CD4-positive, alpha-beta T cell treated with Interleukin-2 at 100 ng/mL for 4 hours (primary cell): Measurements from ENCODE around the gene GNG13.
"Not testable (repeated sequence)": the region's sequence is repeated elsewhere in the genome, so short reads cannot be mapped to it uniquely, and the experiment has no call there.

Experiments used
- DNase-seq: peaks from one replicate; pipeline ENCODE4 v3.0.0-alpha.2; 2020; ENCODE audit warnings: low spot score

Gene GNG13

GRCh38 chr16:799948-800833 is at the start of gene GNG13:
GNG13 (minus strand) TSS chr16:800734; CDS start chr16:799077, 1,657 bp downstream.
- DNase-seq, result no peak

GRCh38 chr16:848510-849253 is 48.1 kb upstream of the GNG13 start:
- no peak for DNase-seq

GRCh38 chr16:847681-848445 is 47.3 kb upstream of the GNG13 start:
- DNase-seq, result no peak

GRCh38 chr16:847151-847550 is 46.6 kb upstream of the GNG13 start:
- DNase-seq, result no peak

- DNase-seq, result no peak
These were observed 44.8 kb upstream of the GNG13 start for GRCh38 chr16:845351-845745.

- no peak for DNase-seq
These were observed 44.3 kb upstream of the GNG13 start for GRCh38 chr16:844638-845350.

GRCh38 chr16:843771-844170 is 43.2 kb upstream of the GNG13 start:
- no peak for DNase-seq

- no peak for DNase-seq
These were observed 42.4 kb upstream of the GNG13 start for GRCh38 chr16:842711-843560.

GRCh38 chr16:842061-842476 is 41.5 kb upstream of the GNG13 start:
- no peak for DNase-seq

- no peak for DNase-seq
These were observed 41.0 kb upstream of the GNG13 start for GRCh38 chr16:841455-842060.

- DNase-seq, result no peak
These were observed 40.3 kb upstream of the GNG13 start for GRCh38 chr16:840561-841454.

- no peak for DNase-seq
These were observed 39.3 kb upstream of the GNG13 start for GRCh38 chr16:839643-840408.

- DNase-seq, result no peak
These were observed 38.2 kb upstream of the GNG13 start for GRCh38 chr16:838741-839140.

GRCh38 chr16:836822-837221 is 36.3 kb upstream of the GNG13 start:
- DNase-seq, result not testable (repeated sequence)

- DNase-seq, result no peak
These were observed 35.7 kb upstream of the GNG13 start for GRCh38 chr16:836221-836620.

- DNase-seq, result no peak
These were observed 34.8 kb upstream of the GNG13 start for GRCh38 chr16:835373-835772.

GRCh38 chr16:833411-833810 is 32.9 kb upstream of the GNG13 start:
- DNase-seq, result no peak

GRCh38 chr16:832652-833336 is 32.3 kb upstream of the GNG13 start:
- no peak for DNase-seq
